Measurements from ENCODE around the gene GSPT1. TPM values are rescaled to one million over a fixed set of nuclear protein-coding genes. Genes with fewer than 3 reads are reported as not detected.
"Not testable (repeated sequence)": the region's sequence is repeated elsewhere in the genome, so short reads cannot be mapped to it uniquely, and the experiment has no call there.

The GSPT1 gene
- total RNA-seq, 2 donors from 2014 or later, result 22.4 to 43.6 TPM

- ATAC-seq, result peak; percentile 83
- peak; percentile 46 to 78 (median 52) for DNase-seq
- peak overlapping the region in 3 of 4 donors; percentile 6 to 57 (median 28) for H3K27ac ChIP-seq
These were observed 91.4 kb downstream of the GSPT1 start for GRCh38 chr16:11824362-11824761.

GRCh38 chr16:11823645-11824044 is 92.1 kb downstream of the GSPT1 start:
- H3K4me3 ChIP-seq; H3K36me3 ChIP-seq (replicated peaks in 1 of 2; ENCODE audit: insufficient read depth in 1 of 2, low read depth in 2 of 2); H3K9me3 ChIP-seq; DNase-seq; H3K27me3 ChIP-seq; intact Hi-C loops (cut with DNase I); ATAC-seq: not testable (repeated sequence)
- WGBS, 2 donors, result 87 to 88% methylated on average over 5 of the region's 5 CpGs
- Histone ChIP-seq H3K4me1 (peaks cover 11% of the 10 kb centered on the region), H3K27ac (peak overlapping the region in 1 of 4 donors; percentile 57)

More at GRCh38 chr16:11824362-11824761, 91.4 kb downstream of the GSPT1 start:
- Histone ChIP-seq H3K4me3 (no peak overlapping the region), H3K27me3 (no peaks in the 10 kb centered on the region), H3K36me3 (replicated peaks in 1 of 2; ENCODE audit: insufficient read depth in 1 of 2, low read depth in 2 of 2) (no peaks in the 10 kb centered on the region), H3K4me1 (peaks cover 11% of the 10 kb centered on the region), H3K9me3 (no peaks in the 10 kb centered on the region)
- TF ChIP-seq CTCF (IDR thresholded peaks at IDR 0.05) (no peak), POLR2A (IDR thresholded peaks at IDR 0.05) (no peak)
- intact Hi-C loops (cut with DNase I), result no loop called here
- 6 to 7% methylated on average over 5 of the region's 5 CpGs for WGBS, 2 donors

GRCh38 chr16:11819798-11820197 is 96.0 kb downstream of the GSPT1 start:
- intact Hi-C loops (cut with DNase I), result no loop called here
- WGBS, 2 donors, result 66 to 77% methylated on average over 10 of the region's 10 CpGs
- Histone ChIP-seq H3K4me3 (no peak overlapping the region), H3K9me3 (no peaks in the 10 kb centered on the region), H3K4me1 (peaks cover 9% of the 10 kb centered on the region), H3K27ac (no peak overlapping the region), H3K27me3 (no peaks in the 10 kb centered on the region), H3K36me3 (replicated peaks in 1 of 2; ENCODE audit: insufficient read depth in 1 of 2, low read depth in 2 of 2) (no peaks in the 10 kb centered on the region)
- ATAC-seq (no peak), DNase-seq (no peak)
- TF ChIP-seq POLR2A (IDR thresholded peaks at IDR 0.05) (no peak), CTCF (IDR thresholded peaks at IDR 0.05) (no peak)

GRCh38 chr16:11818970-11819369 is 96.8 kb downstream of the GSPT1 start:
- ATAC-seq; H3K9me3 ChIP-seq; H3K4me3 ChIP-seq; H3K27me3 ChIP-seq; H3K27ac ChIP-seq; DNase-seq; intact Hi-C loops (cut with DNase I); H3K36me3 ChIP-seq (replicated peaks in 1 of 2; ENCODE audit: insufficient read depth in 1 of 2, low read depth in 2 of 2); H3K4me1 ChIP-seq: not testable (repeated sequence)
- 96% methylated on average over 13 of the region's 13 CpGs for WGBS, 2 donors

Small RNA genes lying within 50 kb of the gene (small RNA-seq; reads per million reads assigned to genes)
- gene AC007216.5 (not detected), gene COX6CP1 (not detected)

Other genes starting within 250 kb of the GSPT1 start
- gene SNN, start 247.5 kb downstream of the GSPT1 start, total RNA-seq, result 10 to 100 TPM in 1 of 2 donors, 1 to 10 TPM in 1; 7.5 to 10.9 TPM
- 10 to 100 TPM; 38.4 to 90.3 TPM for gene TXNDC11, start 173.1 kb downstream of the GSPT1 start, total RNA-seq
- gene ZC3H7A, start 118.7 kb downstream of the GSPT1 start, total RNA-seq, result 10 to 100 TPM; 26.4 to 49.5 TPM
- 100 to 1,000 TPM; 199 to 246 TPM for gene RSL1D1, start 64.4 kb downstream of the GSPT1 start, total RNA-seq
- 1 to 10 TPM; 1.8 to 2.3 TPM for gene NPIPB2, start 26.1 kb upstream of the GSPT1 start, total RNA-seq
- gene TNFRSF17, start 49.3 kb upstream of the GSPT1 start, total RNA-seq, result not detected
- gene SNX29, start 60.8 kb upstream of the GSPT1 start, total RNA-seq, result 10 to 100 TPM in 1 of 2 donors, 1 to 10 TPM in 1; 7.3 to 10.1 TPM

All from body of pancreas (tissue), 4 donors.